ENCODE results near the gene ARMH3.

The ARMH3 gene

GRCh38 chr10:101968940-101969321, 87.0 kb downstream of the ARMH3 start:
- no peak for DNase-seq (ENCODE audit: low read depth)
- H3K4me3 ChIP-seq (ENCODE audit: control insufficient read depth, low read depth, low read length): no peak overlapping the region
- no peak for TF ChIP-seq CTCF (conservative IDR thresholded peaks at IDR 0.05; ENCODE audit: control insufficient read depth, insufficient read depth, low read depth, low read length)

GRCh38 chr10:101968286-101968939, 87.6 kb downstream of the ARMH3 start:
- TF ChIP-seq CTCF (conservative IDR thresholded peaks at IDR 0.05; ENCODE audit: control insufficient read depth, insufficient read depth, low read depth, low read length): no peak
- no peak overlapping the region for H3K4me3 ChIP-seq (ENCODE audit: control insufficient read depth, low read depth, low read length)
- no peak for DNase-seq (ENCODE audit: low read depth)

GRCh38 chr10:101967713-101968112, 88.3 kb downstream of the ARMH3 start:
- H3K4me3 ChIP-seq (ENCODE audit: control insufficient read depth, low read depth, low read length): no peak overlapping the region
- DNase-seq (ENCODE audit: low read depth): peak; percentile 26
- TF ChIP-seq CTCF (conservative IDR thresholded peaks at IDR 0.05; ENCODE audit: control insufficient read depth, insufficient read depth, low read depth, low read length): no peak

- H3K4me3 ChIP-seq (ENCODE audit: control insufficient read depth, low read depth, low read length): no peak overlapping the region
- no peak for DNase-seq (ENCODE audit: low read depth)
- no peak for TF ChIP-seq CTCF (conservative IDR thresholded peaks at IDR 0.05; ENCODE audit: control insufficient read depth, insufficient read depth, low read depth, low read length)
Measured at GRCh38 chr10:101967119-101967518, 88.9 kb downstream of the ARMH3 start.

GRCh38 chr10:101965075-101965765, 90.8 kb downstream of the ARMH3 start:
- no peak for TF ChIP-seq CTCF (conservative IDR thresholded peaks at IDR 0.05; ENCODE audit: control insufficient read depth, insufficient read depth, low read depth, low read length)
- no peak overlapping the region for H3K4me3 ChIP-seq (ENCODE audit: control insufficient read depth, low read depth, low read length)
- no peak for DNase-seq (ENCODE audit: low read depth)

- H3K4me3 ChIP-seq (ENCODE audit: control insufficient read depth, low read depth, low read length): no peak overlapping the region
- TF ChIP-seq CTCF (conservative IDR thresholded peaks at IDR 0.05; ENCODE audit: control insufficient read depth, insufficient read depth, low read depth, low read length): no peak
- DNase-seq (ENCODE audit: low read depth): peak; percentile 56
Measured at GRCh38 chr10:101961591-101962498, 94.1 kb downstream of the ARMH3 start.

Data from fibroblast of mammary gland (primary cell).